G401.6 (cell line): ENCODE data around the gene PAN3.
"Not testable (repeated sequence)": the region's sequence is repeated elsewhere in the genome, so short reads cannot be mapped to it uniquely, and the experiment has no call there.

Experiments used
- FAIRE-seq: peaks from 2 replicates; lab custom pipeline; 2012; peaks lifted over from hg19 to GRCh38; lab: Jason Lieb, UNC

Gene PAN3, protein sequence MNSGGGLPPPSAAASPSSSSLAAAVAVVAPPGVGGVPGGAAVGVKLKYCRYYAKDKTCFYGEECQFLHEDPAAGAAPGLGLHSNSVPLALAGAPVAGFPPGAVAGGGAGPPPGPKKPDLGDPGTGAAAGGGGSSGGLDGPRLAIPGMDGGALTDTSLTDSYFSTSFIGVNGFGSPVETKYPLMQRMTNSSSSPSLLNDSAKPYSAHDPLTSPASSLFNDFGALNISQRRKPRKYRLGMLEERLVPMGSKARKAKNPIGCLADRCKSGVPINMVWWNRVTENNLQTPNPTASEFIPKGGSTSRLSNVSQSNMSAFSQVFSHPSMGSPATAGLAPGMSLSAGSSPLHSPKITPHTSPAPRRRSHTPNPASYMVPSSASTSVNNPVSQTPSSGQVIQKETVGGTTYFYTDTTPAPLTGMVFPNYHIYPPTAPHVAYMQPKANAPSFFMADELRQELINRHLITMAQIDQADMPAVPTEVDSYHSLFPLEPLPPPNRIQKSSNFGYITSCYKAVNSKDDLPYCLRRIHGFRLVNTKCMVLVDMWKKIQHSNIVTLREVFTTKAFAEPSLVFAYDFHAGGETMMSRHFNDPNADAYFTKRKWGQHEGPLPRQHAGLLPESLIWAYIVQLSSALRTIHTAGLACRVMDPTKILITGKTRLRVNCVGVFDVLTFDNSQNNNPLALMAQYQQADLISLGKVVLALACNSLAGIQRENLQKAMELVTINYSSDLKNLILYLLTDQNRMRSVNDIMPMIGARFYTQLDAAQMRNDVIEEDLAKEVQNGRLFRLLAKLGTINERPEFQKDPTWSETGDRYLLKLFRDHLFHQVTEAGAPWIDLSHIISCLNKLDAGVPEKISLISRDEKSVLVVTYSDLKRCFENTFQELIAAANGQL

DNA sequence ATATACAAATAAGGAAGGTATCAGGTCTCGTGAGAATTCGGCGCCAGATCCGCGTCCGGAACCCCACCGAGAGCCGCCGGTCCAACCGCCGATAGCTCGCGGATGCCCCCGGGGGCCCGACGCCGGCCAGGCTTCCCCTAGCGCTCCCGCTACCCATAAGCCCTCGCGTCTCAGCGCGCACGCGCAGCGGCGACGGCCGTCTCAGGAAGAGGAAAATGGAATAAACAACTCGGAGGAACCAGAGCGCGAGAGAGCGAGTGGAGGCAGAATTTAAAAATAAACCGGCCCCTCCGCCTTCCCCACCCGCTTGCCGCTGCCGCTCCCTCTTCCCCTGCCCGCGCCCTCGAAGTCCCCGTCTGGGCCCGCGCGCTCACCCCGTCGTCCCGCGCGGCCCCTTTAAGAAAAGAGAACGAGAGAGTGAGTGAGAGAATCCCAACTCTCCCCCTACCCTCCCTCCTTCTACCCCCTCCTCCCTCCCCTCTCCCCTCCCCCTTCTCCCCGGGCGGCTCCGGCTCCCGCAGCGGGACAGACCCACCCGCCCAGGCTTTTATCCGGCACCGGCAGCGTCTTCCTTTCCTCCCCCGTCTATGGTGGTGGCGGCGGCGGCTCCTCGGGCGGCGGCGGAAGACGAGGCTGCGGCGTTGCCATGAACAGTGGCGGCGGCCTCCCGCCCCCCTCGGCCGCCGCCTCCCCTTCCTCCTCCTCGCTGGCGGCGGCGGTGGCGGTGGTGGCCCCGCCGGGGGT is at the start of gene PAN3:
TSS of gene PAN3 (plus strand) at position 534 of the 744 bp plus-strand sequence. CDS start at position 647, 113 bp downstream.
- peak; percentile 45 for FAIRE-seq

DNA sequence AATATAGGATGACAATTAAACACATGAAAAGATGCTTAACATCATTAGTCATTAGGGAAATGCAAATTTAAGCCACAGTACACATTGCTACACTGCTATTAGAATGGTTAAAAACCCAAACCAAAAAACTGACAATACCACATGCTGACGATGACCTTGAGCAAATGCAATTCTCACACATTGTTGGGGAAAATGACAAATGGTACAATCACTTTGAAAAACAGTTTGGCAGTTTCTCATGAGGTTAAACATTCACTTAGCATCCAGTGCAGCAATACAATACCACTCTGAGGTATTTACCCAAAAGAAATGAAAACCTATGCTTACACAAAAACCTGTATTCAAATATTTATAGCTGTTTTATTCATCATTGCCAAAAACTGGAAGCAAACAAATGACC is 49.3 kb upstream of the PAN3 start:
- FAIRE-seq: no peak

DNA sequence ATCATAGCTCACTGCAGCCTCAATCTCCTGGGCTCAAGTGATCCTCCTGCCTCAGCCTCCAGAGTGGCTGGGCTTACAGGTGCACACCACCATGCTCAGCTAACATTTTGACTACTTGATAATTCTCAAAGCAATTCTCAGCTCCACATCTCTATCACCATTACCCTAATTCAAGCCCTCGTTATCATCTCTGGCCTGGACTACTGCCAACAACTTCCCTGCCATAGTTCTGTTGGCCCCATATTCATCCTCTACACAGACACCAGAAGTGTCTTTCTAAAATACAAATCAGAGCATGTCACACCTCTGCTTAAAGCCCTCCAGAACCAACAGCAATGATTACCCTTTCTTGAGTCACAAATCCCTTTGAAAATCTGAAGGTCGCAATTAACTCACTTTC is 45.9 kb upstream of the PAN3 start:
- no peak for FAIRE-seq

DNA sequence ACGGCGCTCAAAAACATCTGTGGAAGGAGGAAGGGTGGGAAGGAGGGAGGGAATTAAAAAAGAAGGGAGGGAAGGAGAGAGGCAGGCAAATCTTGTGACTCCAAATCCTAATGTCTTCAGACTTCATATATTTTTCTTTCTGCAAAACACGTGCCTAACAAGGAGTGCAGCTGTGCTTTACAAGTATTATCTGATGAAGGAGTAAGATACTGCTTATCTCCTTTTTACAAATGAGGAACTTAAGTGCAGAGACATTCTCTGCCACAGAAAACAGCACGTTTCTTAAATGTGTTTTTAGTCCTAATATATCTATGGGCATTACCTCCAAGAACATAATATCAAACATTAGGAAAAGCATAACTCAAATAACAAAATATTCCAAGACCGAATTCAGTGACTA is 44.5 kb upstream of the PAN3 start:
- no peak for FAIRE-seq

DNA sequence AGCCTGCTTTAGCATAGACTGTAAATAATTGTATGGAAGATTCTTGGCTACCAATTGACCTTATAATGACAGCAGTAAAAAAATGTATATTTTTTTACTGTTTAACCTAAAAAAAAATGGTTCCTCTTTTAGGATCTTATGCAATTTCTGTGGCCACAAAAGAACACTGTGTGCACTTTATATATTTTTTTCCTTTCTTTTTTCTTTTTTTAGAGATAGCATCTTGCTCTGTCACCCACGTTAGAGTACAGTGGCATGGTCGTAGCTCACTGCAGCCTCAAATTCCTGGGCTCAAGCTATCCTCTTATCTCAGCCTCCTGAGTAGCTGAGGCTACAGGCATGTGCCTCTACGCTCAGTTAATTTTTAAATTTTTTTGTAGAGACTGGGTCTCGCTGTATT is 44.0 kb upstream of the PAN3 start:
- FAIRE-seq: no peak

DNA sequence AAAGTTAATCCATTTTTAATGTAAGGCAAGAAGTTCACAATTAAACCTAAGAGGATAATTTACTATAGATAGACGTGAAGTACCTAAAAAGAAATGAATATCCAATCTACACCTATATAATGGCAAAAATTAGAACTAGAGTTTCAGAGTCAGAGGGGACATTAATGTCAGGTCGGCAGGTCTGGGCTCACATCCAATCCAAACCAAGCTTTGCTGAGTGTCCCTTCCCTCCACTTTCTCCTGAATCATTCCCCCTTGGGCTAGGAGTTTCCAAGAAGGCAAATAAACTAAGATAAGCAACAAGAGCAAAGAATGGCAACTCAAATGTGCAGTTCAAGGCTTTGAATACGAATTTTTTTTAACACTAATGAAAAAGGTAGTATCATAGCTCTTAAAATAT is 40.8 kb upstream of the PAN3 start:
- no peak for FAIRE-seq

DNA sequence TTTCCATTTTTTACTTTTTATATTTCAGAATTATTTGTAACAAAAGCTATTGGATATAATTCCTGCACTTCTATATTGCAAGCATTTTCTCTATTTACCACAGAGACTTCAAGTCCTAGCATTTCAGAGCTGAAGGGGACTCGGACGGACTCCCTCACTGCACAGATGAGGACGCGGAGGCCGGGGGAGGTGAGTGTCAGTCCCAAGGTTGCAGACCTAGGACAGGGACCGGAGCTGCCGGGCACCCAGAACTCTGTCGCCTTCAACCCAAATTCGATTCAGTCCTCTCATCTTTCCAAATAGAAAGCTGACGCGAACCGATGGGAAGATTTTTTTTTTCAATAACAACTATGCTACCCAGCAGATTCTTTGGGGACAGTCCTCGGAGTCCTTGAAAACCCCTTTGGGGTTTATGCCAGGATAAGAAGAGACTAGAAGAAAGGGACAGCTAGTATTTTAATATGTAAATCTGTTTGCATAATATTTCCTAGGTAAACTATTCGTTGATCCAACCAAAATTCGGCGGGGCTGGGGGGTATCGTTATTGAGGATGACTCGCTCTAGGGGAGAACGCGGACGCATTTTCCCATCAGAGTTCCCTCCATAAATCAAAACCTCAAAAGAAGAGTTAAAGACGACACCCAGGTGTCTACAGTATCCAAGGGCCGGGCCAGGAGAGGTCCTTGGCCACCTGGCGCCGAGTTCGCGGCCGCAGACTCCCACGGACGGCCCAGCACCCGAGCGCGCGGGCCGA is 38.8 kb upstream of the PAN3 start:
- no peak for FAIRE-seq

DNA sequence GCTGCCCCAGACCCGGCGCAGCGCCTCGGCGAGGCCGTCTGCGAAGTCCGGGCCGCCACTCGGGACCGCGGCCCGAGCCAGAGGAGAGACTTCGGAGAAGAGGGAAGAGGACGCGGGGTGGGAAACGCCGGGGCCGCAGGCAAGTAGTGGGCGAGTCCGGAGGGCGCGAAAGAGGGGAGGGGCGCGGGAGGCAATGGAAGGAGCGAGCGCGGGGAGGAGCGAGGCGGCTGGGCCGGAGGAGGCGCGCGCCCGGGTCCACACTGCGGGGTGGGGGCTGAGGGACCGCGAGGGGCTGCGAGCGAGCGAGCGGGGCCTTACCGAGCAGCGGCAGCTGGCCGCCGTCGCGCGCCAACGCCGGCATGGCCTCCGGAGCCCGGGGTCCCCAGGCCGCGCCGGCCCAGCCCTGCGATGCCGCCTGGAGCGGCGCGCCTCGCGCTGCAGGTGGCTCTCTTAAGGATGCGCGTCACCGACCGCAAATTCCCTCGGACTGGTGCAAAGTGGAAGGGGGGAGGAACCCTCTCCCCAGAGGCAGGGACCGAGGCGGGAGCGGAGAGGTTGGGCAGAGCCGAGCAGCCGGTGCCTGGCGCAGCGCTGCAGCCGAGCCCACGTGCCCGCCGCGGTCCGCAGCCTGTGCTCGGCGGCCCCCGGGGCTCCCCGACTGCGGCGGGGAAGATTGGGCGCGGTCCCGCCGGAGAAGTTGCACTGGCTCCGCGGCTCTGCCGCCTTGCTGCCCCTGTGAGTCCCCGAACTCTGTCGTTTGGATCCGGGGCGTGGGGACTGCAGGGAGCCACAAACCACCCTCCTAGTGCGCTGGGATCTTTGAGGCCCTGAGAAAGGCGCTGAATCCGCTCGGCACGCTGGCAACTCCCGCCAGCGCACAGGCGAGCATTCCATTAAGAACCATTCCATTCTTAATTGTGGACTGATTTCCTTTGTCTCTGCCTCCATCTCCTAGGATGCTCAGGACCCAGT is 37.9 kb upstream of the PAN3 start, which contains the start of gene FLT3:
TSS of gene FLT3 (minus strand) at position 427 of the 972 bp plus-strand sequence. CDS start at position 361, 66 bp downstream.
- no peak for FAIRE-seq

DNA sequence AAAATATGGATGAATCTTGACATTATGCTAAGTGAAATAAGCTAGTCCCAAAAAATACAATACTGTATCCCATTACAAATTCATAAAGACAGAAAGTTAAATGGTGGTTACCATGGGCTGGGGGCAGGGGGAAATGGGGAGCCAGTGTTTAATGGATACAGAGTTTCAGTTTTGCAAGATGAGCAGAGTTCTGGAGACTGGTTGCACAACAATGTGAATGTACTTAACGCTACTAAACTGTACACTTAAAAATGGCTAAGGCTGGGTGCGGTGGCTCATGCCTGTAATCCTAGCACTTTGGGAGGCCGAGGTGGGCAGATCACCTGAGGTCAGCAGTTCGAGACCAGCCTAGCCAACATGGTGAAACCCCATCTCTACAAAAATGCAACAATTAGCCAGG is 36.5 kb upstream of the PAN3 start:
- not testable (repeated sequence) for FAIRE-seq

DNA sequence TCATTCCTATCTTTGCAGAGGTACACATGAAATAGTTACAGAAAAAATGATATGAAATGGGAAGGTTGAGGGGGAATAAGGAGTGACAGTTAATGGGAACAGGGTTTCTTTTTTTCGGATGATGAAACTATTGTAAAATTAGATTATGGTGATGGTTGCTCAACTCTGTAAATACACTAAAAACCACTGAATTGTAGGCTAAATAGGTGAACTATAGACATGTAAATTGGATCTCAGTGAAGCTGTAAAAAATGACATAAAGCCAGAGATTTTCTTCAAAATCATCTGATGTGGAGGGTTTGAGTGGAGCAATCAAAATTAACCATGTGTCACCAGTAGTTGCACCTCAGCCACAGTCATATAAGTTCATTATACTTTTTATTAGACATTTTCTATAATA is 31.4 kb upstream of the PAN3 start:
- no peak for FAIRE-seq

DNA sequence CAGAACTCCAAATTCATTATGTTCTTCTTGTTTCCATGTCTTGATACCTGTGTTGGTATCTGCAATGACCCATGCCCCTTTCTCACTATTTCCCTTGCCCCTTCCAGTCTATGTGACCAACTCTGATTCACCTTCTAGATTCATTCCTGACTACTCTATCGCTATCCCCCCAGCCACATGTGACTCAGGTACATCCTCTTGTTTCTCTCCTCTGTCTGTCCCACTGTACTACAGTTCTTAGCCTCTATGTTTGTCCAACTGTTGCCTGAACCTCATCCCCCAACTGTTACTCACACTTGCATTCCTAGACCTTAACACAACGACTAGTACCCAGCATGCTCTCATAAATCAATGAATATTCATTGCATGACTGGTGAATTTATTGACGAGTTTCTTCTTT is 27.9 kb upstream of the PAN3 start:
- no peak for FAIRE-seq

DNA sequence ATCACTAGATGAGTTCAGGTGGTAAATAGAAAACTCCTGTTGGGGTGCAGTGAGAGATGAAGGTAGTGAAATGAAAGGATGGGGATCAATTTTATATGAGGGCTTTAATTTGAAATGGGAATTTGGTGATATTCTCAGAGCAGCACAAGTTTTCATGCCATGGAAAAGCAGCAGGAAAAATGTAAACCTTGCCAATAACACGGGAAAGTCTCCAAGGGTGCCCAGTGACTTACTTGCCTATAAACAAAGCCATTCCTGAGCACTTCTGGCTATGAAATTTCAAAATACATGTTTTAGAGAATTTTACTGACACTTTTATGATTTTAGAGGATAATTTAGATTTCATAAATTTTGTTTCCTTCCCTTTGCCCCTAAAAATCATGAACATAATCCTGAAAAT is 21.6 kb upstream of the PAN3 start:
- no peak for FAIRE-seq

DNA sequence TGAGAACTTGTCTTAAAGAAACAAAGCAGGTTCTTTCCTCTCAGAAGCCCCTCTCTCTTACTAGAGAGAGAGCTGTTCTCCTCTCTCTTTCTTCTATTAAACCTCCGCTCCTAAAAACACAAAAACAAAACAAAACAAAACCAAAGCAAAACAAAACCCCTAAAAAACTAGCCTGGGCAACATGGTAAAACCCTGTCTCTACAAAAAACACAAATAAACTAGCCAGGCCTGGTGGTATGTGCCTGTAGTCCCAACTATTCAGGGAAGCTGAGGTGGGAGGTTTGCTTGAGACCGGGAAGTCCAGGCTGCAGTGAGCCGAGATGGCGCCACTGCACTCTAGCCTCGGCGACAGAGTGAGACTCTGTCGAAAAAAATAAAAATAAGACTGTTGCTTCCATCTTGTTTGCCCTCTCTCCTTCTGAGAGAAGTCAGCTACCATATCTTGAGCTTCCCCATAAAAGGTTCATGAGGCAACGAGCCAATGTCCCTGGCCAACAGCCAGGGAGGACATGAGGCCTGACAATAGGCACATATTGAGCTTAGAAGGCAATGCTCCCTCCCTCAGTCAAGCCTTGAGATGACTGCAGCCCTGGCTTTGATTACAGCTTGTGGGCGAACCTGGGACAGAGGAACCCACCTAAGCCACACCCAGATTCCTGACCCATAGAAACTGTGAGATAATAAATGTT is 20.5 kb upstream of the PAN3 start:
- no peak for FAIRE-seq

DNA sequence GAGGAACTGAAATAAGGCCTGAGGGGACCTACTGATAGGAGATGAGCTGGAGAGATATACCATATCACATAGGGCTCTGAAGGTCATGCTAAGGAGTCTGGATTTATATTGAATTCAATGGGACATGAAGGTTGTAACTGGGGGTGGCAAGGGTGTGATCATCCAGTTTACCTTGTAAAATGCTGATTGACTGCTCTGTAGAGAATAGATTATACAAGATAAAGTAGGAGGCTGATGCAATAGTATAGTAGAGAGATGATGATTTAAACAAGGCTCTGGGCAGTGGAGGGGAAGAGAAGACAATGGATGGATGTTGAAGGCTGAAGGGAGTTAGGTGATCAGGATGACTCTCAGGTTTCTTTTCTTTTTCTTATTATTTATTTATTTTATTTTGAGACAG is 18.0 kb upstream of the PAN3 start:
- FAIRE-seq: no peak

DNA sequence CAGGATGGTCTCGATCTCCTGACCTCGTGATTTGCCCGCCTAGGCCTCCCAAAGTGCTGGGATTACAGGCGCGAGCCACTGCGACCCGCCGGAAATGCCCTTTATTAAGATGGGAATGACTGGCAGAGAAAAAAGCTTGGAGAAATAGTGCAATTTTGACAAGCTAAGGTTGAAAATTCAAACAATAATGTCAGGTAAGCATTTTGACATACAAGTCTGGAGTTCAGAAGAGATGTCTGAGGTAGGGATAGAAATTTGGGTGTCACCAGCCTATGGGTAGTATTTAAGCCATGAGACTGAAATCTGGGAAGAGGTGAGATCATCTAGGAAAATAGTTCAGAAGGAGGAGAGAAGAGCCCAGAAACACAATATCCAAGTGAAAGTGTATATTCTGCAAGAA is 17.1 kb upstream of the PAN3 start:
- FAIRE-seq: no peak

DNA sequence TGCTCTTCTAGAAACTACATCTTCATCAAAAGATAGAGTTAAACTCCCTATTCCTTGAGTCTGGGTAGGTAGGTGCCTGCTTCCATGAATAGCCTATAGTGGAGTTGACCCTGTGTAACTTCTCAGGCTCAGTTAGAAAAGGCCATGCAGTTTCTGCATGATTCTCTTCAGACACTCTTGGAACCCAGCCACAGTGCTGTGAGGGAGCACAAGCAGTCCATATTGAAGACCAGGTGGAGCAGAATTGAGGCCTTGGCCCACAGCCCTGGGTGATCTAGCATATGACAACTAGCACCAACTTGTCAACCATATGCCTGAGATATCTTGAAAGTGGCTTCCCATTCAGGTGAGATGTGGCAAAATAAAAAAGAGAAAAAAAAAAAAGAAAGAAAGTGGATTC is 10.3 kb upstream of the PAN3 start:
- FAIRE-seq: no peak

DNA sequence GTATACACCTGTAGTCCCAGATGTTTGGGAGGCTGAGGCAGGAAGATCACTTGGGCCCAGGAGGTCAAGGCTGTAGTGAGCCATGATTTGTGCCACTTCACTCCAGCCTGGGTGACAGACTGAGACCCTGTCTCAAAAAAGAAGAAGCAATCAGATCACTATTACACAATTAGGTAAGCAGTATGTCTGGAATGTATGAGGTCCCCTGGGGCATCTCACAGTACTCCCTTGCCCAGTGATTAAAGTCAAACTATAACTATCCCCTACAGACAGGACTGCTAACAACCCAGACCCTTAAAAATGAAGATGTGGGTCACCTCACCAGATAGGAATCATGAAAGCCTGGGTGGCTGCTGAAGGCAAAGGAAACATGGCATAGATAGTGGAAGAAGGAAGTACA is 9.4 kb upstream of the PAN3 start:
- no peak for FAIRE-seq

DNA sequence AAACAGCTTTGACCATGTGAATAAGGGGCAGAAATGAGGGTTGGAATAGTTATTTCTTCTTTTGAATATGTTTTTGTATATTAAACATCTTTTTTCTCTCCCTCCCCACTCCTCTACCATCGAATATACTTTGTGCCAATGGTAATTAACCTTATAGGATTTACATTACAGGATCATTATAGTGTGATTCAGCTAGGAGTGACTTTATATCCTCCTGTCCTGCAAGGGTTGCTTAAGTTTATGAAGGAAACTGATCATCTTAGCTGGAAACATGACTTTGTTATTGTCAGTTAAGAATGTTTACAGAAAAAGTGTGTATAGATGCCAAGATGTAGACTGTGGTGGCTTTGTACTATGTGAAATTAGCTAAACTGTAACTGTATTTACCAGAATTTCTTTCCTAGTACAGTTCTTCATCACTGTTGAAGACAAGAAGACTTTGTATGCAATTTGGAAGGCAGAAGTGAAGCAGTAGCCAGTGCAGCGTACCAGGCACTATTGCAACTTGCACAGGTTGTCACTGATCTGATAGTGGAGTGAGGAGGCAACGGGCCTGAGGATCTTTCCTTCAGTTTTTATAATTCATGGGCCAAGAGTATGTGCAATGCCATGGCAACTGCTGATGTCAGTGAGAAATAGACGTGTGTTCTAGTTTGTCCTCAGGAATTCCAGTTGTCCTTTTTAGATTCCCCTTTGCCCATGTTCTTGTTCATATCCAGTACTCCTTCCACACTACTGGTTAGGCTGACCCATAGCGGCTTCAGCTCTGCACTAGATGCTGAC is 8.2 kb upstream of the PAN3 start:
- FAIRE-seq: no peak

DNA sequence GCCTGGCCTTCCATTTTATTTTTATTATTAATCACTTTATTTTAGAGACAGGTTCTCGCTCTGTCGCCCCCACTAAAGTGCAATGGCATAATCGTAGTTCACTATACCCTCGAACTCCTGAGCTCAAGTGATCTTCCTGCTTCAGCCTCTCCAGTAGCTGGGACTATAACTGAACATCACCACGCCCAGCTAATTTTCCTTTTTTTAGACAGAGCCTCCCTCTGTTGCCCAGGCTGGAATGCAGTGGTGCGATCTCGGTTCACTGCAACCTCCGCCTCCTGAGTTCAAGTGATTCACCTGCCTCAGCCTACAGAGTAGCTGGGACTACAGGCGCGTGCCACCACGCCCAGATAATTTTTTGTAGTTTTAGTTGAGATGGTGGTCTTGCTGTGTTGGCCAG is 6.7 kb upstream of the PAN3 start:
- no peak for FAIRE-seq
